ENCODE results near the gene GOLGA7B.
A peak's percentile ranks its signal among the peaks of the same experiment; 100 is the strongest.

The GOLGA7B gene

GRCh38 chr10:97869091-97870042 is 19.7 kb downstream of the GOLGA7B start:
- DNase-seq (ENCODE audit: low spot score): peak; percentile 95

DNA sequence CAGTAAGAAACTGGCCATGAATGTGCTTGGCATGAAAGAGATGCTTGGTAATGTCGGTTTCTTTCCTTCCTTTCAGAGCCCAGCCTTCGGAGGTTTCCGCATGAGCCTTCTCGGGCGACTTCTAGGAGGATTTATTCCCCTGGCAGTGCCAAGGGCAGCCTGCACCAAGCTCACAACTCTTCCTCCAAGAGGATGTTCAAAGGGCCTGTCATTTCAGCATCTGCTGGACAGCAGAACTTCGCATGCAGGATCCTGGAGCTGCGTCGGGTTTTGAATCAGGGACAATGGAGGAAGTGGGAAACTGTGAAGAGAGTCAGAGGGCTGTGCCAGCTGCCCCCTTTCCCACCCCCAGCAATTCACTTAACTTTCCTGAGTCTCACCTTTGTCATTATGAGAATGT is 21.3 kb downstream of the GOLGA7B start:
- no peak for DNase-seq (ENCODE audit: low spot score)

GRCh38 chr10:97873569-97873968 is 23.9 kb downstream of the GOLGA7B start:
- no peak for DNase-seq (ENCODE audit: low spot score)

DNA sequence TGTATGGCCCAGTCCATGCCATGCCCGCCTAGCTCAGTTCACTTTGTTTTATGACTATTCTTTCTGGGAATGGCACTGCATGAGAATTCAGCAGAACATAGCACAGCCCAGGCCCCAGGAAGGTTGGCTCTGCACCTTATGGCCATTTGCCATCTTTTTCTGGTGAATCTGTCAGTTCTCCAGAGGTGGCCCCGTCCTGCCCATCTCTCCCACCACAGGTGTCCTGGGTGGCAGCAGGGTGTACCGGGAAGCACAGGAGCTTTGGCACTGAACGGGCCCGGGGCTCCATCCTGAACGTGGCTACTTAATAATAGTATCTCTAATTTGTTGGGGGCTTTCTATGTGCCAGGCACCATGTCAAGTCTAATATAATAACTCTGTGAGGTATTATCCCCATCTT is 24.7 kb downstream of the GOLGA7B start:
- DNase-seq (ENCODE audit: low spot score): no peak

GRCh38 chr10:97875391-97875790 is 25.7 kb downstream of the GOLGA7B start:
- no peak for DNase-seq (ENCODE audit: low spot score)

- DNase-seq (ENCODE audit: low spot score): no peak
Observed at GRCh38 chr10:97876402-97876801, 26.8 kb downstream of the GOLGA7B start.

DNA sequence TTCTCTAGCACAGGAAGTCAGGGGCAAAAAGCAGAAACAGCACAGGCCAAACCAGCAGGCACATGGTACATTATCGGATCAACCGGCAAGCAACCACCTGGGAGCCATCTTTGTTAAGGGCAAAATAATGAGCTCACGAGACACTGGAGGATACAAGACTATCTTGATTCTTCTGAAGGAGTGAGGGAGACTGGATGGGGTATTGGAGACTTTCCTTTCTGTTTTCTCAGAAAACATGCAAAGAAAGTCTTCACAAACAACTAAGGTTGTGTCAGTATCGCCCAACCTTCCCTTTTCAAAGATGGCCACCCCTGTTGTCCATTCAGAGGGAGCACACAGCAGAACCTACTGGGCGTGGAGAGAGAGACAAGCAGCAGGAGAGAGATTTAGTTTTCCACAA is 29.6 kb downstream of the GOLGA7B start:
- no peak for DNase-seq (ENCODE audit: low spot score)

GRCh38 chr10:97880109-97880508 is 30.5 kb downstream of the GOLGA7B start:
- DNase-seq (ENCODE audit: low spot score): no peak

DNA sequence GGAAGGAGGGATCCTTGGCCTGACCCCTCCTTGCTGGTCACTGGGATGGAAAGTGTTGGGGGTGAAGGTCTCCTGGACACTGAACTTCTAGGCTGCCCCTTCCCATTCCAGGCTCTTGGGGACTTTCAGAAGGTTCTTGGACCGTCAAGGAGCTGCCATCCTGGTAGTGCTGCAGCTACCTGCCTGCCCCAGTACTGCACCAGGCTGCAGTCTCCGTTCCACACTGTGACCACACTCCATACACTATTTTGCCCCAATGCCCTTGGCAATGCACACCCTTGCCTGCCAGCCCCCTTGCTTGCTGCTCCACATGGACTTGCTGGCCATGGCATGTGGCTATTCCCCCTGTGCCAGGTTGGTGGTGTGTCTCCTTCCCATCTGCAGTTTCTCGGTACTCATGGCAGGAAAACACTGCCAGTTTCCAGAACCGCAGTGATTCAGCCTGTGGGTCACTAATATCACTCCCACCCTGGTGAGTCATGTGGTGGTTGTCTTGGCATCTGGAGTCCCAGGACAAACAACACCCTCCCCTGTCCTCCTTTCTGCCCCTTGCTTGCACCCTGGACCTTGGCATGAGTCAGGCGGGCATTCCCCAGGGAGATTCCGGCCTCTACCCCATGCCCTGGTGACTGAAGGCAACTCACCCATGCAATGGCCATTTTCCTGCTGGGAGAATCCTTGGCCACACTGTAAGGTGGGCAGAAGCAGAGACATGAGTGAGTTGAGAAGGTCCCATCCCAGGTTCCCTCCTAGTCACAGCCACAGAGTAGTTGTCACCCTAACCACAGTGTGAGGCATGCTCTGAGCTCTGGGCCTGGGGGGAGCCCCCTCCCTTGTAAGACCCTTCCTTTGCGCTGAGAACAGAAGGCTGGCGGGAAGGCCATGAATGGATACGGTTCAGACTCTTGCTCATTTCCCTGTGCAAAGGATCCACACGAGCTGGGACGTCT is 32.8 kb downstream of the GOLGA7B start:
- DNase-seq (ENCODE audit: low spot score): no peak

- DNase-seq (ENCODE audit: low spot score): no peak
Observed at GRCh38 chr10:97883092-97883485, 33.4 kb downstream of the GOLGA7B start.

- DNase-seq (ENCODE audit: low spot score): no peak
Observed at GRCh38 chr10:97886286-97886685, 36.6 kb downstream of the GOLGA7B start.

DNA sequence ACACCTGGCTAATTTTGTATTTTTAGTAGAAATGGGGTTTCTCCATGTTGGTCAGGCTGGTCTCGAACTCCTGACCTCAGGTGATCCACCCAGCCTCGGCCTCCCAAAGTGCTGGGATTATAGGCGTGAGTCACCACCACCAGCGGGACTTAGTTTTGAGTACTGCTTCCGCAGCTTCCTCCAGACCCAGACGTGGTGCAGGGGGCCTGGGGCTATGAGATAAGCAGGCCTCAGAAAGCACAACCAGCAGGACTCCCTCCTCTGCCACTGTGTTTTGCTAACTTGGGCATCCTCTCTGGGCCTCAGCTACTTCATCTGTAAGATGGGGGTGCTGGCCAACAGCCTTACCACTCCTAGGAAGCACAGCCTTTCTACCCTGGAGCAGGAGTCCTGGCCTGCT is 37.8 kb downstream of the GOLGA7B start:
- DNase-seq (ENCODE audit: low spot score): no peak

DNA sequence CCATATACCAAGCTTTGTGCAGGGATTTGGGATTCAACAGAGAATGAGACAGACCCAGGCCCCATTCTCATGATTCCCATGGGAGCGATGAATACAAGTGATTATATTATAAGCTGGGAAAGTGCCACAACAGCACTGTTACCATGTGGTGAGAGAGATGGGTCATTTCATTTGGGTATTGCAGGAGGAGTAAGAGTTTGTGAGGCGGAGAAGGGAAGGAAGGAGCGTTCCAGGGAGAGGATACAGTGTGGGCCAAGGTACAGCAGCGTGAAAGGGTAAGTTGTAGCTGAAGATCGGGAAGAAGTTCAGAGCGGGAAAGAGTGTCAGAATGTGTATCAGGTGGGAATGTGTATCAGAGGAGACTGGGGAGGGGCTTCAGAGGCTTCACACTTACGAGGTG is 38.5 kb downstream of the GOLGA7B start:
- no peak for DNase-seq (ENCODE audit: low spot score)

- DNase-seq (ENCODE audit: low spot score): no peak
Observed at GRCh38 chr10:97888641-97889262, 39.1 kb downstream of the GOLGA7B start.

GRCh38 chr10:97889461-97890265 is 40.0 kb downstream of the GOLGA7B start:
- no peak for DNase-seq (ENCODE audit: low spot score)

DNA sequence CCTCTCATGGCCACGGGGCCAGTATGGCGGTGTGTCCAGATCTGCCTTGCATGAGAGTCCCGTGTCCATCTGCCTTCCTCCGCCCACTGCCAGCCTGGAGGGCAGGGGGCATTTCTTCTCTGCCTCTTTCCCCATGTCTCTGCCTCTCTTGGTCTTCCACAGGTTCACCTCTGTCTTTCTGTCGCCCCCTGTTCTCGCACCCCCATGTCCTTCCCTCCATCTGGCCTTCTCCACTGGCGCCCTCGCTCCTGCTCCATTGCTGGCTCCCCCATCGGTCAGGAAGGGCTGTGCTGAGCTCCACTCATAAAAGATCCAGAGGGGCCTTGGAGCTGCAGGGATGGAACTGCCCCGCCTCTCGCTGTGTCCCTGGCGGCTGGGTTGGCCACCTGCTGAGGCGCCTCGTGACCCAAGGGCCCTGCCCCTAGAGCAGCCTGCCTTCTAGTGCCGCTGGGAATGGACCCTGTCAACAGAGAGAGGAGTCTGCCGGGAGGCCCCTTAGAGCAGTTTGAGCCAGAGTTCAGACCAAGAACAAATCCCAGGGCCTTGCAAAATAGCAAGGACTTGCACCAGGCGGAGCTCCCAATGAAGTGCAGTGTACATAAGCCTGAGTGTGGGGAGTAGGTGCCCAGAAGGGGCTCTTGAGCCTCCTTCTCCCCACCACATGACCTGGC is 42.0 kb downstream of the GOLGA7B start:
- DNase-seq (ENCODE audit: low spot score): no peak

- DNase-seq (ENCODE audit: low spot score): no peak
Observed at GRCh38 chr10:97892506-97892905, 42.9 kb downstream of the GOLGA7B start.

DNA sequence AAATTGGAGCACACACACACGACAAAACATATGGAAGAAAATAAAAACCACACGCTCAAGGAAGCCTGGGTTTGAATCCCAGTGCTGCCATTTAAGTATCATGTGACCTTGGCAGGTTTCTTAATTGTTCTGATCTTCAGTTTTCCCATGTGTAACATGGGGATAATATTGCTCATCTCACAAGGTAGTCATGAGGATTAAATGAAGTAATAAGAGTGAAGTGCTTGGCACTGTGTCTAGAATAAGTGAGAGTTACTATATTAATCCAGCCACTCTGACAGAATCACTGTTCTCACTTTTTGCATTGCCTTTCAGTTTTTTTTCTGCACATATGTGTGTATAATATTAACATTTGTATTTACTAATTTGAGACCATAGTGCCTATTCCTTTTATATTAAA is 43.3 kb downstream of the GOLGA7B start:
- no peak for DNase-seq (ENCODE audit: low spot score)

DNA sequence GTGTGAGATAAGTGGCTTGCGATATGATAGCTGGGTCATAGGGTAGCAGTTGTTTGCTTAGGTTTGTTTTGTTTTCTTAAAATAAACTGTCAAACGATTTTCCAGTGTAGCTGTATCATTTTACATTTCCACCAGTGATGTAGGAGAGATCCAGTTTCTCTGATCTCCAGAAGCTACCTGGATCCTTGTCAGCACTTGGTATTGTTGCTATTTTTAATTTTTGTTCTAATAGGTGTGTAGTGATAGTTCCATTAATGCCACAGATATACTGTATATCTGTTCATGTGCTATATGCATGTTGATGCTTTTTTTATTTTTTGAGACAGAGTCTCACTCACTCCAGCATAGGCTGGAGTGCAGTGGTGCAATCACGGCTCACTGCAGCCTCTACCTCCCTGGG is 44.4 kb downstream of the GOLGA7B start:
- DNase-seq (ENCODE audit: low spot score): no peak

DNA sequence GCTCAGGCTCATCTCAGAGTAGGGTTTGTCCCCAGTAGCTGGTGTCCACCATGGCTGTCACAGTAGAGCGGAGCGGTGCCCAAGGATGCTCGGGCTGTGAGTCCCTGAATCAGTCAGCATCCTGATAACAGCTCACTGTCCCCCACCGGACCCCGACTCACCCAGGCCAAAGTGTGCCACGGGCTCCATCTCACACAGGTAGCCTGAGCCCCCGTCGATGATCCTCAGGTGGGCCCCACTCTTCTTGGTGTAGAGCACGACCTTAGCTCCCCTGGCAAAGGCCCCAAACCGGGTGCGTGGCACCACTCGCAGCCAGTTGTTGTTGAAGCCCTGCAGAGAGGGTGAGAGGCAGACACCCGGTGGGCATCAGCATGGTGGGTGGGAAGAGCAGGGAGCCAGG is 45.4 kb downstream of the GOLGA7B start:
- DNase-seq (ENCODE audit: low spot score): no peak

DNA sequence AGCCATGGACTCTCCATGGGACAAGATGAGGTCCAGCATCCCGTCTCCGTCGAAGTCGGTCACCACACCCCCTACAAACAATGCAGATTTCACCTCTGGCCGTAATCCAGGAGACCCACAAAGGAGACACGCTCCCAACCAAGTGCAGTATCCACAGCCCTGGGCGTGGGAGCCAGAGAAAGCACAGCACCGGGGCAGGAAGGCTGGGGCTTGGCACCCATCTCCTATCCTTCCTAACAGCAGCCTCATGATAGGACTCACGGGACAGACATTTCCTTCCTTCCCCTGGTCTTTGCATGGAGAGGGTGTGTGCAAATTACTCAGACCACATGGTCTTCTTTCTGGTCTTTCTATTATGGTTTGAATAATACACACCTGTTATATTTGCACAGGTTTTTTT is 46.3 kb downstream of the GOLGA7B start:
- DNase-seq (ENCODE audit: low spot score): no peak

Data from hepatic stellate cell (primary cell).